Activated naive CD4-positive, alpha-beta T cell treated with anti-CD3 and anti-CD28 coated beads, Interleukin-2, amount 50 U/mL, for 72 hours (primary cell): Measurements from ENCODE around the gene SH2B3. TPM values are rescaled to one million over a fixed set of nuclear protein-coding genes. Genes with fewer than 3 reads are reported as not detected.

Experiments used
- total RNA-seq, 2 donors: library from RNA; stranded (reverse); gene quantifications; one replicate each; pipeline ENCODE4 v1.2.3, GENCODE V29; 2022

The SH2B3 gene
- total RNA-seq, 2 donors from 2014 or later, result 18.0 to 24.6 TPM

Other genes starting within 250 kb of the SH2B3 start
- gene PHETA1, start 36.8 kb upstream of the SH2B3 start, total RNA-seq, result 1 to 10 TPM in 1 of 2 donors, under 1 TPM in 1; 0.64 to 1.5 TPM
- 10 to 100 TPM; 51.6 to 63.3 TPM for gene ATXN2, start 193.4 kb downstream of the SH2B3 start, total RNA-seq